H1 (cell line): ENCODE results near the gene LRRC2. TPM values are rescaled to one million over a fixed set of nuclear protein-coding genes. Genes with fewer than 3 reads are reported as not detected.

Experiments
- CTCF ChIA-PET: fragments of 300-600 bp; sonication (Branson Sonifier 250); formaldehyde crosslinking; loops from one replicate; lab custom pipeline; 2021; ENCODE audit not compliant: partially characterized antibody; lab: Charles Lee
- POLR2A ChIA-PET: fragments of 300-600 bp; sonication (Branson Sonifier 250); formaldehyde crosslinking; loops from one replicate; lab custom pipeline; 2021; ENCODE audit warnings: inconsistent platforms; ENCODE audit not compliant: partially characterized antibody; lab: Charles Lee
- DNase-seq, 2 experiments: peaks; one replicate each; pipeline versions ENCODE4 v3.0.0 to v3.0.0-alpha.2; 2010 to 2022; ENCODE audit warnings: low spot score in 2 of 2, low read depth in 1 of 2, mixed read lengths in 1 of 2
- FAIRE-seq: peaks from 2 replicates; lab custom pipeline; 2011; peaks lifted over from hg19 to GRCh38; lab: Jason Lieb, UNC
- H2AFZ ChIP-seq: 2 replicates; pipeline ENCODE4 v1.8.1; 2012; ENCODE audit warnings: low read length, inconsistent platforms
- H2AK5ac ChIP-seq: 2 replicates; pipeline ENCODE4 v1.6.1; 2013; ENCODE audit warnings: low read depth, low read length
- H2BK120ac ChIP-seq: replicated peaks from 2 replicates; pipeline ENCODE3; 2013; ENCODE audit warnings: low read depth, low read length, inconsistent platforms
- H2BK12ac ChIP-seq: 2 replicates; pipeline ENCODE4 v1.6.1; 2013; ENCODE audit warnings: low read depth, low read length
- H2BK15ac ChIP-seq: 2 replicates; pipeline ENCODE4 v1.6.1; 2013; ENCODE audit warnings: low read length
- H2BK20ac ChIP-seq: 2 replicates; pipeline ENCODE4 v1.6.1; 2013; ENCODE audit warnings: low read length
- H2BK5ac ChIP-seq: 2 replicates; pipeline ENCODE4 v1.6.1; 2013; ENCODE audit warnings: low read depth, low read length
- H3K14ac ChIP-seq: 2 replicates; pipeline ENCODE4 v1.6.1; 2013; ENCODE audit warnings: inconsistent platforms; ENCODE audit not compliant: insufficient read length
- H3K18ac ChIP-seq: 2 replicates; pipeline ENCODE4 v1.6.1; 2013; ENCODE audit warnings: low read length; ENCODE audit errors: extremely low read depth
- H3K23ac ChIP-seq: 2 replicates; pipeline ENCODE4 v1.6.1; 2013; ENCODE audit warnings: inconsistent platforms; ENCODE audit not compliant: insufficient read length
- H3K23me2 ChIP-seq: 2 replicates; pipeline ENCODE4 v1.6.1; 2013; ENCODE audit warnings: low read depth, low read length
- H3K27ac ChIP-seq: 2 replicates; pipeline ENCODE4 v1.6.1; 2011; ENCODE audit warnings: low read depth, low read length, inconsistent platforms
- H3K27me3 ChIP-seq, 4 experiments: replicated peaks in 1 of 4; 1 replicate in 1 of 4; 2 replicates in 3 of 4; pipeline versions ENCODE4 v1.6.1 to v1.8.1; 2011 to 2013; ENCODE audit warnings: low read length in 3 of 4, mild to moderate bottlenecking in 3 of 4, inconsistent platforms in 2 of 4, mixed read lengths in 2 of 4, moderate library complexity in 1 of 4; ENCODE audit not compliant: control insufficient read depth in 3 of 4, insufficient read depth in 3 of 4; ENCODE audit errors: extremely low read depth in 1 of 4
- H3K36me3 ChIP-seq, 4 experiments: 2 replicates each; pipeline versions ENCODE4 v1.6.1 to v1.8.1; 2011 to 2013; ENCODE audit warnings: mild to moderate bottlenecking in 4 of 4, low read length in 3 of 4, moderate library complexity in 2 of 4, control low read depth in 1 of 4, inconsistent platforms in 1 of 4; ENCODE audit not compliant: insufficient read depth in 4 of 4, control insufficient read depth in 2 of 4
- H3K4ac ChIP-seq: replicated peaks from 2 replicates; pipeline ENCODE3; 2013; ENCODE audit warnings: low read length, low read depth, mixed read lengths, inconsistent platforms; ENCODE audit not compliant: insufficient read length
- H3K4me1 ChIP-seq, 4 experiments: replicated peaks in 1 of 4; 1 replicate in 1 of 4; 2 replicates in 3 of 4; pipeline versions ENCODE4 v1.6.1 to v1.8.1; 2011 to 2013; ENCODE audit warnings: low read length in 3 of 4, inconsistent platforms in 2 of 4, mixed read lengths in 1 of 4; ENCODE audit not compliant: insufficient read depth in 4 of 4, control insufficient read depth in 3 of 4
- H3K4me2 ChIP-seq, 2 experiments: 2 replicates each; pipeline versions ENCODE4 v1.6.1 to v1.8.1; 2011 to 2013; ENCODE audit warnings: low read depth in 2 of 2, low read length in 2 of 2, control low read depth in 1 of 2, inconsistent platforms in 1 of 2, mild to moderate bottlenecking in 1 of 2; ENCODE audit not compliant: insufficient read depth in 1 of 2
- H3K4me3 ChIP-seq, 4 experiments: fragments of 200-600, 300-600 bp in 1 of 4; sonication (generic), shearing (Covaris generic), sonication (Bioruptor Twin) in 1 of 4; 2 replicates each; pipeline versions ENCODE4 v1.5.1 to v1.8.1; 2011 to 2016; ENCODE audit warnings: low read length in 4 of 4, low read depth in 3 of 4, control low read depth in 2 of 4, inconsistent platforms in 2 of 4, mild to moderate bottlenecking in 2 of 4, mixed read lengths in 1 of 4, moderate library complexity in 1 of 4; ENCODE audit not compliant: insufficient read depth in 2 of 4; ENCODE audit errors: extremely low read depth in 1 of 4
- H3K56ac ChIP-seq: replicated peaks from 2 replicates; pipeline ENCODE3; 2013; ENCODE audit warnings: low read depth, mild to moderate bottlenecking, mixed read lengths, low read length, inconsistent platforms; ENCODE audit not compliant: insufficient read length
- H3K79me1 ChIP-seq: 2 replicates; pipeline ENCODE4 v1.6.1; 2013; ENCODE audit warnings: low read depth, low read length, control low read depth
- H3K79me2 ChIP-seq, 2 experiments: 2 replicates each; pipeline versions ENCODE4 v1.6.1 to v1.8.1; 2012 to 2013; ENCODE audit warnings: low read length in 2 of 2, mild to moderate bottlenecking in 2 of 2, inconsistent platforms in 1 of 2; ENCODE audit not compliant: insufficient read depth in 2 of 2, control insufficient read depth in 1 of 2
- H3K9ac ChIP-seq, 4 experiments: replicated peaks in 1 of 4; 1 replicate in 1 of 4; 2 replicates in 3 of 4; pipeline versions ENCODE4 v1.6.1 to v1.8.1; 2011 to 2013; ENCODE audit warnings: low read depth in 3 of 4, low read length in 3 of 4, control low read depth in 2 of 4, mild to moderate bottlenecking in 2 of 4, moderate library complexity in 2 of 4, inconsistent platforms in 1 of 4; ENCODE audit errors: extremely low read depth in 1 of 4
- H3K9me3 ChIP-seq, 2 experiments: 2 replicates each; pipeline versions ENCODE4 v1.6.1 to v1.8.1; 2012 to 2013; ENCODE audit warnings: mild to moderate bottlenecking in 2 of 2, moderate library complexity in 2 of 2, control low read depth in 1 of 2, inconsistent platforms in 1 of 2, low read depth in 1 of 2, low read length in 1 of 2, mixed read lengths in 1 of 2; ENCODE audit not compliant: insufficient read depth in 2 of 2
- H4K20me1 ChIP-seq, 2 experiments: replicated peaks in 1 of 2; 2 replicates each; pipeline versions ENCODE3 to v1.8.1; 2011 to 2013; ENCODE audit warnings: inconsistent platforms in 2 of 2, low read length in 2 of 2, mild to moderate bottlenecking in 1 of 2; ENCODE audit not compliant: insufficient read depth in 2 of 2, control insufficient read depth in 1 of 2
- H4K5ac ChIP-seq: 2 replicates; pipeline ENCODE4 v1.6.1; 2013; ENCODE audit warnings: low read length, low read depth, mixed read lengths, inconsistent platforms; ENCODE audit not compliant: insufficient read length
- H4K8ac ChIP-seq: 2 replicates; pipeline ENCODE4 v1.8.0; 2013; ENCODE audit warnings: mild to moderate bottlenecking, moderate library complexity, low read length, inconsistent platforms; ENCODE audit not compliant: insufficient read depth; ENCODE audit errors: extremely low read depth
- H4K91ac ChIP-seq: replicated peaks from 2 replicates; pipeline ENCODE3; 2013; ENCODE audit warnings: low read length, mixed read lengths, inconsistent platforms; ENCODE audit not compliant: insufficient read length
- BACH1 ChIP-seq: IDR thresholded peaks from 2 replicates; pipeline ENCODE4 v1.6.1; 2012; ENCODE audit warnings: low read length, improper control_type of control experiment
- BCL11A ChIP-seq, 2 experiments: IDR thresholded peaks; one replicate each; pipeline ENCODE4 v1.6.1; 2011; ENCODE audit warnings: low read depth in 2 of 2, low read length in 2 of 2, mild to moderate bottlenecking in 2 of 2
- CBX8 ChIP-seq: fragments of 300-800, 300-1000 bp; sonication (generic); IDR thresholded peaks from 2 replicates; pipeline ENCODE4 v1.7.1; 2016; ENCODE audit warnings: low read depth, low read length, borderline replicate concordance
- CHD1 ChIP-seq: IDR thresholded peaks from 2 replicates; pipeline ENCODE4 v1.6.1; 2012; ENCODE audit warnings: low read depth, low read length, improper control_type of control experiment
- EGR1 ChIP-seq: IDR thresholded peaks from 2 replicates; pipeline ENCODE4 v1.6.1; 2011; ENCODE audit warnings: low read depth, low read length, borderline replicate concordance
- JUND ChIP-seq: IDR thresholded peaks from 2 replicates; pipeline ENCODE4 v1.6.1; 2011; ENCODE audit warnings: mild to moderate bottlenecking, improper control_type of control experiment, low read length
- KDM5A ChIP-seq: fragments of 200-600 bp; IDR thresholded peaks from 2 replicates; pipeline ENCODE4 v1.7.1; 2012; ENCODE audit warnings: mild to moderate bottlenecking, low read length, inconsistent platforms, mixed read lengths
- MAFK ChIP-seq: IDR thresholded peaks from 2 replicates; pipeline ENCODE4 v1.6.1; 2012; ENCODE audit warnings: low read depth, mild to moderate bottlenecking, improper control_type of control experiment, low read length
- SIX5 ChIP-seq: IDR thresholded peaks from 2 replicates; pipeline ENCODE4 v1.6.1; 2011; ENCODE audit warnings: mild to moderate bottlenecking, low read depth, low read length
- TBP ChIP-seq: IDR thresholded peaks from 2 replicates; pipeline ENCODE4 v1.6.1; 2011; ENCODE audit warnings: low read depth, low read length, improper control_type of control experiment
- WGBS, 2 experiments: shearing (Covaris generic) in 1 of 2; methylation state at CpG; one replicate each; pipeline versions ENCODE4 v1.1.6 to v1.1.7; 2013 to 2015; ENCODE audit warnings: low lambda C conversion rate in 2 of 2, mixed read lengths in 2 of 2, inconsistent platforms in 1 of 2, low coverage in 1 of 2, missing lambda C conversion rate in 1 of 2; ENCODE audit not compliant: insufficient replicate concordance in 2 of 2, insufficient coverage in 1 of 2, insufficient read length in 1 of 2; ENCODE audit errors: extremely low coverage in 1 of 2, missing lambda C conversion rate in 1 of 2; 5-methylcytosine and 5-hydroxymethylcytosine counted together
- polyA plus RNA-seq, 7 experiments: library from polyadenylated mRNA; depleted of rRNA in 3 of 7; stranded (reverse) in 5 of 7; unstranded in 2 of 7; fragments of >200 nt in 5 of 7; fragments of 200-250 nt in 2 of 7; gene quantifications; 1 replicate in 5 of 7; 2 replicates in 1 of 7; 4 replicates in 1 of 7; pipeline versions ENCODE4 v1.2.1 to v1.2.3, GENCODE V29; 2011 to 2013; ENCODE audit warnings: missing spikeins in 2 of 7, mixed read lengths in 2 of 7
- total RNA-seq: library from RNA; stranded (reverse); fragmentation: NEBNext Ultra II Directional; extraction: Animal tissue kit (Norgen Biotek cat#: 25700); gene quantifications from 2 replicates; pipeline ENCODE4 v1.2.1, GENCODE V29; 2021
- TF ChIP-seq, protein P1 (sequence below), 3 experiments: IDR thresholded peaks; 1 replicate in 2 of 3; 2 replicates in 1 of 3; pipeline versions ENCODE4 v1.5.1 to v1.6.1; 2011; ENCODE audit warnings: low read length in 3 of 3, mild to moderate bottlenecking in 3 of 3, inconsistent platforms in 2 of 3, low read depth in 1 of 3, moderate library complexity in 1 of 3; ENCODE audit not compliant: insufficient read depth in 1 of 3; ENCODE audit errors: control extremely low read depth in 1 of 3

The LRRC2 gene
- total and polyA plus RNA-seq, 2 of the 8 experiments (the other 6 are each of a cell fraction or from before 2014, with no cell fraction given): 1.4 to 6.4 TPM

GRCh38 chr3:46480491-46481195 lies 85.5 kb downstream of the LRRC2 start:
- Histone ChIP-seq H2BK120ac (no peak overlapping the region), H3K27me3 (no peaks in the 10 kb centered on the region), H3K56ac (no peak overlapping the region), H3K4me2 (no peak overlapping the region), H4K5ac (no peak overlapping the region), H4K8ac (no peak overlapping the region), H3K27ac (no peak overlapping the region), H4K91ac (no peak overlapping the region), H3K79me1 (no peaks in the 10 kb centered on the region), H3K4me3 (no peak overlapping the region), H4K20me1 (no peaks in the 10 kb centered on the region), H2BK15ac (no peak overlapping the region), H3K23ac (no peak overlapping the region), H3K79me2 (no peaks in the 10 kb centered on the region), H3K4me1 (no peaks in the 10 kb centered on the region), H3K4ac (no peak overlapping the region), H3K9ac (no peak overlapping the region), H3K23me2 (no peaks in the 10 kb centered on the region), H2AFZ (no peak overlapping the region), H3K9me3 (no peaks in the 10 kb centered on the region), H3K14ac (no peak overlapping the region), H2AK5ac (no peak overlapping the region), H3K18ac (no peak overlapping the region), H2BK12ac (no peak overlapping the region; the same call in 1 of the 2 replicates), H2BK20ac (no peak overlapping the region), H3K36me3 (no peaks in the 10 kb centered on the region), H2BK5ac (no peak overlapping the region)
- ChIA-PET CTCF (interaction anchor here (1.0 to 2.4 kb wide), 8 partner anchors 8 to 152 kb away, joined by 3 to 9 read pairs (median 3); no protein-coding TSS in a partner anchor), POLR2A (no interaction called here)
- WGBS, 2 experiments: 79% methylated on average over 6 of the region's 6 CpGs; no CpG with 5 or more reads in 1 of the 2 experiments
- DNase-seq (no peak), FAIRE-seq (no peak)
- TF ChIP-seq SIX5: no peak
- TF ChIP-seq CBX8: no peak
- no peak for TF ChIP-seq JUND
- TF ChIP-seq BCL11A (IDR thresholded peaks at IDR 0.05; ENCODE audit: low read depth in 2 of 2, low read length in 2 of 2): no peak
- TF ChIP-seq KDM5A: no peak
- no peak for TF ChIP-seq TBP
- TF ChIP-seq BACH1: no peak
- TF ChIP-seq EGR1: no peak
- no peak for TF ChIP-seq MAFK
- TF ChIP-seq, protein P1, sequence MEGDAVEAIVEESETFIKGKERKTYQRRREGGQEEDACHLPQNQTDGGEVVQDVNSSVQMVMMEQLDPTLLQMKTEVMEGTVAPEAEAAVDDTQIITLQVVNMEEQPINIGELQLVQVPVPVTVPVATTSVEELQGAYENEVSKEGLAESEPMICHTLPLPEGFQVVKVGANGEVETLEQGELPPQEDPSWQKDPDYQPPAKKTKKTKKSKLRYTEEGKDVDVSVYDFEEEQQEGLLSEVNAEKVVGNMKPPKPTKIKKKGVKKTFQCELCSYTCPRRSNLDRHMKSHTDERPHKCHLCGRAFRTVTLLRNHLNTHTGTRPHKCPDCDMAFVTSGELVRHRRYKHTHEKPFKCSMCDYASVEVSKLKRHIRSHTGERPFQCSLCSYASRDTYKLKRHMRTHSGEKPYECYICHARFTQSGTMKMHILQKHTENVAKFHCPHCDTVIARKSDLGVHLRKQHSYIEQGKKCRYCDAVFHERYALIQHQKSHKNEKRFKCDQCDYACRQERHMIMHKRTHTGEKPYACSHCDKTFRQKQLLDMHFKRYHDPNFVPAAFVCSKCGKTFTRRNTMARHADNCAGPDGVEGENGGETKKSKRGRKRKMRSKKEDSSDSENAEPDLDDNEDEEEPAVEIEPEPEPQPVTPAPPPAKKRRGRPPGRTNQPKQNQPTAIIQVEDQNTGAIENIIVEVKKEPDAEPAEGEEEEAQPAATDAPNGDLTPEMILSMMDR (IDR thresholded peaks at IDR 0.05; ENCODE audit: control extremely low read depth in 1 of 3, insufficient read depth in 1 of 3, low read depth in 1 of 3, low read length in 3 of 3): no peak
- TF ChIP-seq CHD1: no peak
